Measurements from ENCODE around the gene GCA.

DNA sequence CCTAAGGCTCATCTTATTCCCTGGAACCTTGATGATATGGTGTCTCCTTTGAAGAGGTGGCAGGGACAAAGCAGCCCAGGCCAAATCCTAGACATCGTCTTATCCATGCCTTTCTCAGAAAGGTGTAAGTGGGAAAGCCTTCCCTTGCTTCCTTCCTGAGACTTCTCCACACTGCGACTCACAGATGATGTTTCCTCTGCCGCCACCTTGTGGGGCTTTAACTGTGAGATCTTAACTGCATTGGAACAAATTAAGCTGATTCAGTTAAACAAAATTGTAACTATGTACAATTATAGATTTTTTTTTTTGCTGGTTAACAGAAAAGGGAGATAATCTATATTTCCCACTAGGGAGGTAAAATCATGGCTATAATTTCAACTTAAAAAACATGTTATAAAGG, 10.0 kb upstream of the GCA start:
- TF ChIP-seq POLR2AphosphoS5 (IDR thresholded peaks at IDR 0.05), result no peak
- TF ChIP-seq, protein P1, sequence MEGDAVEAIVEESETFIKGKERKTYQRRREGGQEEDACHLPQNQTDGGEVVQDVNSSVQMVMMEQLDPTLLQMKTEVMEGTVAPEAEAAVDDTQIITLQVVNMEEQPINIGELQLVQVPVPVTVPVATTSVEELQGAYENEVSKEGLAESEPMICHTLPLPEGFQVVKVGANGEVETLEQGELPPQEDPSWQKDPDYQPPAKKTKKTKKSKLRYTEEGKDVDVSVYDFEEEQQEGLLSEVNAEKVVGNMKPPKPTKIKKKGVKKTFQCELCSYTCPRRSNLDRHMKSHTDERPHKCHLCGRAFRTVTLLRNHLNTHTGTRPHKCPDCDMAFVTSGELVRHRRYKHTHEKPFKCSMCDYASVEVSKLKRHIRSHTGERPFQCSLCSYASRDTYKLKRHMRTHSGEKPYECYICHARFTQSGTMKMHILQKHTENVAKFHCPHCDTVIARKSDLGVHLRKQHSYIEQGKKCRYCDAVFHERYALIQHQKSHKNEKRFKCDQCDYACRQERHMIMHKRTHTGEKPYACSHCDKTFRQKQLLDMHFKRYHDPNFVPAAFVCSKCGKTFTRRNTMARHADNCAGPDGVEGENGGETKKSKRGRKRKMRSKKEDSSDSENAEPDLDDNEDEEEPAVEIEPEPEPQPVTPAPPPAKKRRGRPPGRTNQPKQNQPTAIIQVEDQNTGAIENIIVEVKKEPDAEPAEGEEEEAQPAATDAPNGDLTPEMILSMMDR (IDR thresholded peaks at IDR 0.05), result peak in 1 of 6 experiments; percentile 30
- TF ChIP-seq EP300 (IDR thresholded peaks at IDR 0.05), result no peak
- TF ChIP-seq POLR2A (IDR thresholded peaks at IDR 0.05), result no peak
